Measurements from ENCODE around the gene FHL1. TPM values are rescaled to one million over a fixed set of nuclear protein-coding genes. Genes with fewer than 3 reads are reported as not detected.

FHL1 gene
- total and polyA plus RNA-seq, 2 of the 4 experiments (the other 2 are of a cell fraction), result 69.4 to 72.9 TPM

DNA sequence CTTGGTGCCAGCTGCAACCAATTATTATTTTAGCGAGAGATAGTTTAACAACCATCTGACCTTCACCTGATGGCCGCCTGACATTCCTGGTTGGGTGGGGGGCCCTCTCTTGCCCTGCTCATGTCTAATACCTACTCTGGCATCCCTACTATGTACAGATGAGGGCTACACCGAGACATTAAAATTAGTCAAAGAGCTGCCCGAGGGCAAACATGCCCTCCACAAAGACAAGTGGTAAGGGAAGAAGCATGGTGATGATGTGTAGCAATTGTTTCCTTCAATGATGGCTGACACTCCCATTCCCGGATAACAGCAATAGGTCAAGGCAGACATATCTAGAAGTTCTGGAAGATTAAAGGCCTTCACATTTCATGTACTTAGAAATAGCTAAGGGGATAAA is 54.3 kb downstream of the FHL1 start:
- Histone ChIP-seq H3K9me1 (ENCODE audit: insufficient read depth, low read length) (no peaks in the 10 kb centered on the region), H3K18ac (ENCODE audit: low read depth, low read length) (no peak overlapping the region), H3K4me2 (ENCODE audit: low read depth, low read length) (no peak overlapping the region), H2AFZ (replicated peaks; ENCODE audit: low read length, poor library complexity) (no peak overlapping the region), H3K4me3 (ENCODE audit: insufficient read depth, low read depth, low read length) (no peak overlapping the region), H2BK15ac (ENCODE audit: low read depth, low read length) (no peak overlapping the region), H3K79me1 (ENCODE audit: low read depth in 1 of 2, low read length in 2 of 2) (0 out of 4 replicates have a peak, but pooled peaks cover 0 to 7% of the 10 kb centered on the region in 2 experiments), H2AK9ac (replicated peaks; ENCODE audit: low read depth, low read length, poor library complexity) (no peak overlapping the region), H4K91ac (ENCODE audit: insufficient read depth, low read depth, low read length) (no peak overlapping the region), H2BK20ac (ENCODE audit: low read depth, low read length) (no peak overlapping the region), H3K27ac (ENCODE audit: insufficient read depth, low read length) (no peak overlapping the region; the same call in 1 of the 2 replicates), H2BK120ac (ENCODE audit: low read depth, low read length) (no peak overlapping the region), H4K5ac (ENCODE audit: low read depth, low read length) (no peak overlapping the region), H4K20me1 (ENCODE audit: insufficient read depth, low read length) (no peaks in the 10 kb centered on the region), H3K14ac (replicated peaks; ENCODE audit: low read depth, low read length) (no peak overlapping the region), H2AK5ac (ENCODE audit: low read depth, low read length) (no peak overlapping the region), H3K4me1 (ENCODE audit: control insufficient read depth, insufficient read depth, low read length) (peaks cover 11% of the 10 kb centered on the region), H3K27me3 (ENCODE audit: control insufficient read depth, insufficient read depth, low read length) (peaks cover 1% of the 10 kb centered on the region; the same call in 1 of the 2 replicates), H3K36me3 (ENCODE audit: control insufficient read depth, insufficient read depth, low read length) (no peaks in the 10 kb centered on the region), H3K4ac (ENCODE audit: low read depth, low read length) (peak overlapping the region; percentile 13; the same call in 1 of the 2 replicates), H3K9me3 (ENCODE audit: control insufficient read depth, insufficient read depth, low read length) (no peaks in the 10 kb centered on the region), H3K56ac (ENCODE audit: extremely low read depth, insufficient read depth, low read length) (no peak overlapping the region), H4K8ac (ENCODE audit: low read depth in 2 of 2, low read length in 2 of 2) (no peak overlapping the region), H3K23ac (ENCODE audit: low read depth, low read length) (no peak overlapping the region), H2BK5ac (ENCODE audit: low read depth, low read length, poor library complexity, severe bottlenecking) (no peak overlapping the region), H3K9ac (ENCODE audit: low read depth, low read length) (no peak overlapping the region)
- ChIA-PET POLR2A (ENCODE audit: unreplicated experiment) (no interaction called here), CTCF (no interaction called here)
- intact Hi-C loops (cut with micrococcal nuclease) (no loop called here), in situ Hi-C loops (cut with MboI; ENCODE audit: low sequenced_read_pairs) (no loop called here), dilution Hi-C loops (cut with HindIII; ENCODE audit: low sequenced_read_pairs, unreplicated experiment) (no loop called here)
- no peak for DNase-seq
- ATAC-seq (ENCODE audit: low read depth), result no peak
- WGBS, 2 experiments (ENCODE audit: extremely low coverage in 2 of 2, insufficient read length in 1 of 2), result 90% methylated on average over 2 of the region's 5 CpGs; no CpG with 5 or more reads in 1 of the 2 experiments
- no TSS peak for BruUV-seq (replicated peaks)
- TF ChIP-seq RCOR1 (IDR thresholded peaks at IDR 0.05; ENCODE audit: insufficient replicate concordance, low read length) (no peak), FOS (IDR thresholded peaks at IDR 0.05; ENCODE audit: low read depth, low read length) (no peak), SMC3 (IDR thresholded peaks at IDR 0.05; ENCODE audit: low read depth, low read length) (no peak), CHD1 (IDR thresholded peaks at IDR 0.05; ENCODE audit: low read depth, low read length) (no peak), NFE2L2 (IDR thresholded peaks at IDR 0.05; ENCODE audit: low read depth, low read length) (no peak), BHLHE40 (IDR thresholded peaks at IDR 0.05; ENCODE audit: low read depth, low read length) (no peak), MXI1 (IDR thresholded peaks at IDR 0.05; ENCODE audit: borderline replicate concordance, low read depth, low read length) (no peak), RFX5 (IDR thresholded peaks at IDR 0.05; ENCODE audit: low read depth, low read length) (no peak), RAD21 (IDR thresholded peaks at IDR 0.05; ENCODE audit: low read length) (no peak), MAFK (IDR thresholded peaks at IDR 0.05; ENCODE audit: low read depth, low read length) (no peak), MAZ (IDR thresholded peaks at IDR 0.05; ENCODE audit: borderline replicate concordance, low read depth, low read length) (no peak), POLR2A (IDR thresholded peaks at IDR 0.05; ENCODE audit: low read depth, low read length) (no peak)
- TF ChIP-seq, protein P1, sequence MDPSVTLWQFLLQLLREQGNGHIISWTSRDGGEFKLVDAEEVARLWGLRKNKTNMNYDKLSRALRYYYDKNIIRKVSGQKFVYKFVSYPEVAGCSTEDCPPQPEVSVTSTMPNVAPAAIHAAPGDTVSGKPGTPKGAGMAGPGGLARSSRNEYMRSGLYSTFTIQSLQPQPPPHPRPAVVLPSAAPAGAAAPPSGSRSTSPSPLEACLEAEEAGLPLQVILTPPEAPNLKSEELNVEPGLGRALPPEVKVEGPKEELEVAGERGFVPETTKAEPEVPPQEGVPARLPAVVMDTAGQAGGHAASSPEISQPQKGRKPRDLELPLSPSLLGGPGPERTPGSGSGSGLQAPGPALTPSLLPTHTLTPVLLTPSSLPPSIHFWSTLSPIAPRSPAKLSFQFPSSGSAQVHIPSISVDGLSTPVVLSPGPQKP (IDR thresholded peaks at IDR 0.05; ENCODE audit: borderline replicate concordance, low read depth, low read length), result no peak
- TF ChIP-seq, protein P2, sequence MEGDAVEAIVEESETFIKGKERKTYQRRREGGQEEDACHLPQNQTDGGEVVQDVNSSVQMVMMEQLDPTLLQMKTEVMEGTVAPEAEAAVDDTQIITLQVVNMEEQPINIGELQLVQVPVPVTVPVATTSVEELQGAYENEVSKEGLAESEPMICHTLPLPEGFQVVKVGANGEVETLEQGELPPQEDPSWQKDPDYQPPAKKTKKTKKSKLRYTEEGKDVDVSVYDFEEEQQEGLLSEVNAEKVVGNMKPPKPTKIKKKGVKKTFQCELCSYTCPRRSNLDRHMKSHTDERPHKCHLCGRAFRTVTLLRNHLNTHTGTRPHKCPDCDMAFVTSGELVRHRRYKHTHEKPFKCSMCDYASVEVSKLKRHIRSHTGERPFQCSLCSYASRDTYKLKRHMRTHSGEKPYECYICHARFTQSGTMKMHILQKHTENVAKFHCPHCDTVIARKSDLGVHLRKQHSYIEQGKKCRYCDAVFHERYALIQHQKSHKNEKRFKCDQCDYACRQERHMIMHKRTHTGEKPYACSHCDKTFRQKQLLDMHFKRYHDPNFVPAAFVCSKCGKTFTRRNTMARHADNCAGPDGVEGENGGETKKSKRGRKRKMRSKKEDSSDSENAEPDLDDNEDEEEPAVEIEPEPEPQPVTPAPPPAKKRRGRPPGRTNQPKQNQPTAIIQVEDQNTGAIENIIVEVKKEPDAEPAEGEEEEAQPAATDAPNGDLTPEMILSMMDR (conservative IDR thresholded peaks at IDR 0.05; ENCODE audit: low read depth, low read length), result no peak
- TF ChIP-seq, protein P3, sequence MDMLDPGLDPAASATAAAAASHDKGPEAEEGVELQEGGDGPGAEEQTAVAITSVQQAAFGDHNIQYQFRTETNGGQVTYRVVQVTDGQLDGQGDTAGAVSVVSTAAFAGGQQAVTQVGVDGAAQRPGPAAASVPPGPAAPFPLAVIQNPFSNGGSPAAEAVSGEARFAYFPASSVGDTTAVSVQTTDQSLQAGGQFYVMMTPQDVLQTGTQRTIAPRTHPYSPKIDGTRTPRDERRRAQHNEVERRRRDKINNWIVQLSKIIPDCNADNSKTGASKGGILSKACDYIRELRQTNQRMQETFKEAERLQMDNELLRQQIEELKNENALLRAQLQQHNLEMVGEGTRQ (IDR thresholded peaks at IDR 0.05; ENCODE audit: low read depth, low read length), result no peak
